ENCODE data around the gene GNAQ.

GRCh38 chr9:77708064-77708815, 323.4 kb downstream of the GNAQ start:
- TF ChIP-seq REST (IDR thresholded peaks at IDR 0.05) (no peak), NR2F2 (IDR thresholded peaks at IDR 0.05) (no peak), CTCF (IDR thresholded peaks at IDR 0.05; ENCODE audit: low read depth, low read length, missing input control) (no peak), SP1 (IDR thresholded peaks at IDR 0.05) (no peak)
